Trophoblast cell (in vitro differentiated cells and primary cell): ENCODE measurements around the gene STX4.

Experiments
- DNase-seq, 2 donors: peaks; one replicate each; pipeline ENCODE4 v3.0.0-alpha.2; 2016
- H2AFZ ChIP-seq: 2 replicates; pipeline ENCODE4 v1.6.1; 2013; ENCODE audit warnings: low read length, moderate library complexity, mild to moderate bottlenecking; ENCODE audit not compliant: insufficient read depth, poor library complexity
- H2AK5ac ChIP-seq: 2 replicates; pipeline ENCODE4 v1.6.1; 2013; ENCODE audit warnings: mild to moderate bottlenecking, low read length
- H2BK120ac ChIP-seq: 2 replicates; pipeline ENCODE4 v1.6.1; 2013; ENCODE audit warnings: low read length, mild to moderate bottlenecking, moderate library complexity; ENCODE audit not compliant: insufficient read depth, poor library complexity
- H2BK12ac ChIP-seq: 2 replicates; pipeline ENCODE4 v1.6.1; 2013; ENCODE audit warnings: mild to moderate bottlenecking, low read length, moderate library complexity
- H2BK5ac ChIP-seq: 2 replicates; pipeline ENCODE4 v1.6.1; 2013; ENCODE audit warnings: low read length, low read depth, moderate library complexity, mild to moderate bottlenecking; ENCODE audit not compliant: poor library complexity
- H3K14ac ChIP-seq: 2 replicates; pipeline ENCODE4 v1.6.1; 2013; ENCODE audit warnings: mild to moderate bottlenecking, low read length
- H3K18ac ChIP-seq: 2 replicates; pipeline ENCODE4 v1.6.1; 2013; ENCODE audit warnings: mild to moderate bottlenecking, low read length
- H3K23ac ChIP-seq: 2 replicates; pipeline ENCODE4 v1.6.1; 2013; ENCODE audit warnings: low read length
- H3K27ac ChIP-seq: 2 replicates; pipeline ENCODE4 v1.5.1; 2013; ENCODE audit warnings: low read depth, mild to moderate bottlenecking, inconsistent platforms, low read length, moderate library complexity
- H3K27me3 ChIP-seq: 2 replicates; pipeline ENCODE4 v1.6.1; 2013; ENCODE audit warnings: inconsistent platforms, mild to moderate bottlenecking, low read length, moderate library complexity; ENCODE audit not compliant: insufficient read depth
- H3K36me3 ChIP-seq, 2 experiments: 1 replicate in 1 of 2; 2 replicates in 1 of 2; pipeline ENCODE4 v1.6.1; 2013; ENCODE audit warnings: low read length in 2 of 2, mild to moderate bottlenecking in 2 of 2, moderate library complexity in 1 of 2; ENCODE audit not compliant: insufficient read depth in 2 of 2, control insufficient read depth in 1 of 2
- H3K4ac ChIP-seq: 2 replicates; pipeline ENCODE4 v1.6.1; 2013; ENCODE audit warnings: low read depth, mild to moderate bottlenecking, low read length, moderate library complexity
- H3K4me1 ChIP-seq, 2 experiments: 1 replicate in 1 of 2; 2 replicates in 1 of 2; pipeline ENCODE4 v1.6.1; 2013; ENCODE audit warnings: low read length in 2 of 2, mild to moderate bottlenecking in 2 of 2, moderate library complexity in 1 of 2; ENCODE audit not compliant: insufficient read depth in 2 of 2, control insufficient read depth in 1 of 2
- H3K4me2 ChIP-seq: 2 replicates; pipeline ENCODE4 v1.6.1; 2013; ENCODE audit warnings: inconsistent platforms, mild to moderate bottlenecking, low read length, moderate library complexity
- H3K4me3 ChIP-seq: 2 replicates; pipeline ENCODE4 v1.5.1; 2013; ENCODE audit warnings: mild to moderate bottlenecking, low read depth, low read length, inconsistent platforms
- H3K79me1 ChIP-seq: one replicate; pipeline ENCODE4 v1.6.1; 2013; ENCODE audit warnings: low read length
- H3K79me2 ChIP-seq: 2 replicates; pipeline ENCODE4 v1.6.1; 2013; ENCODE audit warnings: low read length, mild to moderate bottlenecking; ENCODE audit not compliant: control insufficient read depth, insufficient read depth, poor library complexity
- H3K9ac ChIP-seq: 2 replicates; pipeline ENCODE4 v1.6.1; 2013; ENCODE audit warnings: mild to moderate bottlenecking, low read length
- H3K9me3 ChIP-seq: 2 replicates; pipeline ENCODE4 v1.6.1; 2013; ENCODE audit warnings: low read depth, mild to moderate bottlenecking, control low read depth, inconsistent platforms, low read length; ENCODE audit not compliant: insufficient read depth
- H4K12ac ChIP-seq: 2 replicates; pipeline ENCODE4 v1.6.1; 2013; ENCODE audit warnings: low read depth, mild to moderate bottlenecking, low read length, moderate library complexity
- H4K8ac ChIP-seq: 2 replicates; pipeline ENCODE4 v1.6.1; 2013; ENCODE audit warnings: low read depth, mild to moderate bottlenecking, low read length, moderate library complexity
- H4K91ac ChIP-seq: one replicate; pipeline ENCODE4 v1.6.1; 2013; ENCODE audit warnings: low read depth, mild to moderate bottlenecking, low read length, moderate library complexity
- WGBS: extraction: QIAGEN DNeasy Blood & Tissue Kit; methylation state at CpG from one replicate; pipeline ENCODE4 v1.1.7; 2013; ENCODE audit warnings: missing lambda C conversion rate; ENCODE audit not compliant: insufficient read length, insufficient coverage; ENCODE audit errors: extremely low coverage; 5-methylcytosine and 5-hydroxymethylcytosine counted together

STX4 gene

DNA sequence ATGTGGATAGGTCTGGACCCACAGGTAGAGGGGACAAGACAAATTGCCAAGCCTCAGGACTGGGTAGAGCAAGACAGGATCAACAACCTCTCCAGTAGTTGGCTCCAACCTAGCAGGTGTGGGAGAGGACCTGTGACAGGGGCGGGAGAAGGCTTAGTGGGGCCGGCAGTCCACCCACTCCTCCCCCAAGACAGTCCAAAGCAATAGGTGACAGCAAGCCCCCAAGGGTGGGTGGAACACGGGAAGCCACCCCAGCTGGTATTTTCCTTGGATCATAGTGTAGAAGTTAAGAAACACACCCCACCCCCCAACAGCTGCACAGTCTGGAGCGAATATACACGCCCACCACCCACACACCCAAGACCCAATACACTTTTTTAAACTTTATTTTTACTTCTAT is 4.1 kb upstream of the STX4 start:
- Histone ChIP-seq H2BK12ac (no peak overlapping the region), H3K36me3 (no peaks in the 10 kb centered on the region), H3K4ac (no peak overlapping the region), H3K79me2 (peaks cover 4% of the 10 kb centered on the region), H2BK120ac (no peak overlapping the region), H3K4me2 (no peak overlapping the region), H2AK5ac (no peak overlapping the region), H2BK5ac (no peak overlapping the region), H2AFZ (no peak overlapping the region), H3K27ac (no peak overlapping the region), H4K12ac (no peak overlapping the region), H3K79me1 (peaks cover 6% of the 10 kb centered on the region), H3K9me3 (peaks cover 2% of the 10 kb centered on the region), H3K4me1 (peaks cover 6 to 7% of the 10 kb centered on the region in 2 experiments), H4K8ac (no peak overlapping the region), H3K27me3 (no peaks in the 10 kb centered on the region), H4K91ac (no peak overlapping the region), H3K18ac (no peak overlapping the region), H3K14ac (no peak overlapping the region), H3K23ac (no peak overlapping the region), H3K9ac (no peak overlapping the region), H3K4me3 (no peak overlapping the region)
- DNase-seq = no peak
- WGBS = 100% methylated on average over 1 of the region's 5 CpGs

DNA sequence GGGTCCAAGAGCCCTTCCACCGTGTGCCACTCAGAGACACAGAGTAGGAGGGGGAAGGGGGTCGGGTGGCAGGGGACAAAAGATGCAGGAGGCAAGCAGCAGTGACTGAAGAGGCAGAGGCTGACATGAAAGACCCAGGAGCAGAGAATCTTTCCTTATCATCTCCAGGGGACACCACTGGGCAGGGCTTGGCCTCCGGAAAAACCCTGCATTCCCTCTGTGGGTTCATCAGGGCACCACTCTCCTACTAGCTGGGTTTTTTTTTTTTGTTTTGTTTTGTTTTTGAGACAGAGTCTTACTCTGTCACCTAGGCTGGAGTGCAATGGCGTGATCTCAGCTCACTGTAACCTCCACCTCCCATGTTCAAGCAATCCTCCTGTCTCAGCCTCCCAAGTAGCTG is 2.1 kb upstream of the STX4 start:
- no peak overlapping the region for H3K14ac ChIP-seq
- peaks cover 6% of the 10 kb centered on the region for H3K79me1 ChIP-seq
- no peak overlapping the region for H3K23ac ChIP-seq
- no peak overlapping the region for H3K4me3 ChIP-seq
- no peak overlapping the region for H2BK120ac ChIP-seq
- no peak overlapping the region for H3K27ac ChIP-seq
- no peak overlapping the region for H4K12ac ChIP-seq
- H3K9ac ChIP-seq = no peak overlapping the region
- H2BK5ac ChIP-seq = no peak overlapping the region
- H3K4me2 ChIP-seq = no peak overlapping the region
- H3K36me3 ChIP-seq = peaks cover 3% of the 10 kb centered on the region in 2 experiments
- H3K18ac ChIP-seq = no peak overlapping the region
- H3K4ac ChIP-seq = no peak overlapping the region
- WGBS = no CpG with 5 or more reads among the region's 4 CpGs
- H2BK12ac ChIP-seq = no peak overlapping the region
- no peak overlapping the region for H2AFZ ChIP-seq
- no peak overlapping the region for H4K8ac ChIP-seq
- peaks cover 6 to 10% of the 10 kb centered on the region in 2 experiments for H3K4me1 ChIP-seq
- no peak overlapping the region for H2AK5ac ChIP-seq
- DNase-seq = no peak
- H3K27me3 ChIP-seq = no peaks in the 10 kb centered on the region
- no peak overlapping the region for H4K91ac ChIP-seq
- peaks cover 4% of the 10 kb centered on the region for H3K79me2 ChIP-seq
- H3K9me3 ChIP-seq = peaks cover 2% of the 10 kb centered on the region

DNA sequence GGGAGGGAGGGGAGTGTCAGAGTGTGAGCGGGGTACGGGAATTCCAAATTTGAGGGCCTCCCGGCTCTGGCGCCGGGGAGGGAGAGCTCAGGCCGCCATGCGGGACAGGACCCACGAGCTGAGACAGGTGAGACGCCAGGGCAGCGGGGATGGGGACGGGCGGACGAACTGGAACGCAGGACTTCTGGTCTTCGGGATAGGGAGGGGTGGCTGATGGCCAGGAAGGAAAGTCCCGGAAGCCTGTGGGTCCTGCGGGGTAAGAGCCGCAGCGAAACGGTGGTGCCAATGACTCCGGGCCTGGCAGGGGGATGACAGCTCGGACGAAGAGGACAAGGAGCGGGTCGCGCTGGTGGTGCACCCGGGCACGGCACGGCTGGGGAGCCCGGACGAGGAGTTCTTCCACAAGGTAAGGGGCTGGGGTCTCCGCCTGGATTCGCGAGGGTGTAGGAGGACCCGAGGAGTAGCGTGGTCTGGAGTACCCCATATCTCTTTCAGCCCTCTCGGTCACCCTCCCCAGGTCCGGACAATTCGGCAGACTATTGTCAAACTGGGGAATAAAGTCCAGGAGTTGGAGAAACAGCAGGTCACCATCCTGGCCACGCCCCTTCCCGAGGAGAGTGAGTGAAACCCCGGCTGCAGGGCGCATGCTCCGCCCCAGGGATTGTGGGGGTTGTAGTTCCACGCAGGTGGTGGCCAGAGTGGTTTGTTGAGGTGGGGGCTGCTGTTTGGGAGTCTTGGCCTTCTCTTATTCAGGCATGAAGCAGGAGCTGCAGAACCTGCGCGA is 543 bp downstream of the STX4 start:
- Histone ChIP-seq H4K91ac (peak overlapping the region; percentile 38), H4K12ac (peak overlapping the region; percentile 57), H3K27me3 (no peaks in the 10 kb centered on the region), H3K27ac (no peak overlapping the region), H3K79me2 (peaks cover 4% of the 10 kb centered on the region), H2BK12ac (no peak overlapping the region), H3K4me1 (peaks cover 6 to 10% of the 10 kb centered on the region in 2 experiments), H3K79me1 (peaks cover 6% of the 10 kb centered on the region), H3K4me3 (peak overlapping the region; percentile 92), H3K9me3 (peaks cover 2% of the 10 kb centered on the region), H2AK5ac (no peak overlapping the region), H2AFZ (peak overlapping the region; percentile 67), H3K14ac (peak overlapping the region; percentile 58), H3K18ac (peak overlapping the region; percentile 56), H3K23ac (no peak overlapping the region), H3K4ac (peak overlapping the region; percentile 24), H3K36me3 (peaks cover 14 to 15% of the 10 kb centered on the region in 2 experiments), H2BK120ac (no peak overlapping the region), H3K4me2 (peak overlapping the region; percentile 97), H2BK5ac (peak overlapping the region; percentile 63), H4K8ac (peak overlapping the region; percentile 56), H3K9ac (peak overlapping the region; percentile 82)
- no CpG with 5 or more reads among the region's 47 CpGs for WGBS
- peak; percentile 81 to 88 for DNase-seq

DNA sequence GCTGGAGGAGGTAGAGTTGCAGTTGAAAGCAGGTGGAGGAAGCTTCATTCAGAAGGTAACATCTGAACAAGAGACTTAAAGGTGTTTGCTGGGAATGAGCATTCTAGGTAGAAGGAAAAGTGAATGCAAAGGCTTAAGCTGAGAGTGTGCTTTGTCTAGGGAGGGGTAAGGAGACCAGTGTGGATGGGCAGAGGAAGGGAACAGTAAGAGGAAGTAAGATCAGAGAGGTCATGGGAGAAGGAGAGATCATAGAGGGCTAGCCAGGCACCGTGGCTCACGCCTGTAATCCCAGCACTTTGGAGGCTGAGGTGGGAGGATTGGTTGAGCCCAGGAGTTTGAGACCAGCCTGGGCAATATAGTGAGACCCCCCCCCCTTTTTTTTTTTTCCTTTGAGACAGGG is 3.3 kb downstream of the STX4 start:
- Histone ChIP-seq H2BK12ac (no peak overlapping the region), H3K23ac (no peak overlapping the region), H3K27me3 (no peaks in the 10 kb centered on the region), H4K8ac (no peak overlapping the region), H2BK120ac (no peak overlapping the region), H3K79me2 (peaks cover 4% of the 10 kb centered on the region), H2AFZ (no peak overlapping the region), H3K14ac (no peak overlapping the region), H3K27ac (no peak overlapping the region), H4K91ac (no peak overlapping the region), H2AK5ac (no peak overlapping the region), H3K79me1 (peaks cover 6% of the 10 kb centered on the region), H3K4me3 (no peak overlapping the region), H4K12ac (no peak overlapping the region), H3K9ac (no peak overlapping the region), H3K4me1 (peaks cover 6 to 10% of the 10 kb centered on the region in 2 experiments), H2BK5ac (no peak overlapping the region), H3K4ac (no peak overlapping the region), H3K36me3 (peaks cover 33% of the 10 kb centered on the region in 2 experiments), H3K9me3 (peaks cover 3% of the 10 kb centered on the region), H3K4me2 (no peak overlapping the region), H3K18ac (no peak overlapping the region)
- DNase-seq = no peak
- no CpG with 5 or more reads among the region's 2 CpGs for WGBS
